NT2/D1 (cell line): ENCODE data around the gene PAXX.

Experiments used
- DNase-seq: peaks from one replicate; pipeline ENCODE4 v3.0.0-alpha.2; 2011; ENCODE audit warnings: low read depth, low spot score
- H3K27me3 ChIP-seq: 2 replicates; pipeline ENCODE4 v1.6.0; 2011; ENCODE audit warnings: mild to moderate bottlenecking; ENCODE audit not compliant: insufficient read length, insufficient read depth
- H3K36me3 ChIP-seq: 2 replicates; pipeline ENCODE4 v1.6.1; 2011; ENCODE audit warnings: mild to moderate bottlenecking, low read length, mixed read lengths; ENCODE audit not compliant: insufficient read depth, insufficient read length
- H3K4me1 ChIP-seq: 2 replicates; pipeline ENCODE4 v1.5.1; 2011; ENCODE audit not compliant: insufficient read depth, insufficient read length
- H3K4me3 ChIP-seq: 2 replicates; pipeline ENCODE4 v1.5.1; 2011; ENCODE audit warnings: low read depth; ENCODE audit not compliant: insufficient read length
- H3K9ac ChIP-seq: 2 replicates; pipeline ENCODE4 v1.6.0; 2011; ENCODE audit warnings: low read depth; ENCODE audit not compliant: insufficient read length
- H3K9me3 ChIP-seq: 2 replicates; pipeline ENCODE4 v1.5.1; 2011; ENCODE audit warnings: mild to moderate bottlenecking, low read length; ENCODE audit not compliant: insufficient read depth
- SUZ12 ChIP-seq: IDR thresholded peaks from 2 replicates; pipeline ENCODE4 v1.6.1; 2011; ENCODE audit not compliant: insufficient read length, insufficient read depth; ENCODE audit errors: extremely low read depth
- YY1 ChIP-seq: IDR thresholded peaks from 2 replicates; pipeline ENCODE4 v1.6.1; 2011; ENCODE audit not compliant: insufficient read length, insufficient read depth
- ZNF274 ChIP-seq: IDR thresholded peaks from 2 replicates; pipeline ENCODE4 v1.6.1; 2011; ENCODE audit warnings: mild to moderate bottlenecking, low read depth, low read length

The PAXX gene

DNA sequence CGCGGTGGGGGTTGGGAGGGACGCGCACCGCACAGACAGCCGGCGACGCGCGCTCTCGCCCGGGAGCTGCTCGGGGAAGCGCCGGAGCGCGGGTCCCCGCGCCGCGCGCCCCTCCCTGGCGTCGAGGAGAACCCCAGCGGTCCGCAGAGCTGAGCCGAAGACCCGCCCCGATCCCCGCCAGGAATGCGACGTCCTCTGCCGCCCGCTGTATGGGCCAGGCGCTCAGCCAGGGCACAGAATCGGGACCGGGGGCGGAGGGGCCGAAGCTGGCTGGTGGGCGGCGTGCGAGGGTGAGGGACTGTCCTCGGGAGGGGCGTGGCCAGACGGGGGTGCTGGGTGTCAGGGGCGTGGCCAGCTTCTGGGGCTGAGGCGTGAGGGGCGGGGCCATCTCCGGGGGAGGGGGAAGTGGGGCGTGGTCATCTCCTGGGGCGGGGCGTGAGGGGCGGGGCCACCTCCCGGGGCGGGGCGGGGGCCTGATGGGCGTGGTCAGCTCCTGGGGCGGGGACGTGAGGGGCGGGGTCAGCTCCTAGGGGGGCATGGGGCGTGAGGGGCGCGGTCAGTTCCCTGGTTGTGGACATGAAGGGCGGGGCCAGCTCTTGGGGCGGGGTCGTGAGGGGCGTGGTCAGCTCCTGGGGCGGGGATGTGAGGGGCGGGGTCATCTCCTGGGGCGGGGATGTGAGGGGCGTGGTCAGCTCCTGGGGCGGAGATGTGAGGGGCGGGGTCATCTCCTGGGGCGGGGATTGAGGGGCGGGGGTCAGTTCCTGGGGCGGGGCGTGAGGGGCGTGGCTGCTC is 14.0 kb upstream of the PAXX start:
- peak; percentile 49 for DNase-seq

DNA sequence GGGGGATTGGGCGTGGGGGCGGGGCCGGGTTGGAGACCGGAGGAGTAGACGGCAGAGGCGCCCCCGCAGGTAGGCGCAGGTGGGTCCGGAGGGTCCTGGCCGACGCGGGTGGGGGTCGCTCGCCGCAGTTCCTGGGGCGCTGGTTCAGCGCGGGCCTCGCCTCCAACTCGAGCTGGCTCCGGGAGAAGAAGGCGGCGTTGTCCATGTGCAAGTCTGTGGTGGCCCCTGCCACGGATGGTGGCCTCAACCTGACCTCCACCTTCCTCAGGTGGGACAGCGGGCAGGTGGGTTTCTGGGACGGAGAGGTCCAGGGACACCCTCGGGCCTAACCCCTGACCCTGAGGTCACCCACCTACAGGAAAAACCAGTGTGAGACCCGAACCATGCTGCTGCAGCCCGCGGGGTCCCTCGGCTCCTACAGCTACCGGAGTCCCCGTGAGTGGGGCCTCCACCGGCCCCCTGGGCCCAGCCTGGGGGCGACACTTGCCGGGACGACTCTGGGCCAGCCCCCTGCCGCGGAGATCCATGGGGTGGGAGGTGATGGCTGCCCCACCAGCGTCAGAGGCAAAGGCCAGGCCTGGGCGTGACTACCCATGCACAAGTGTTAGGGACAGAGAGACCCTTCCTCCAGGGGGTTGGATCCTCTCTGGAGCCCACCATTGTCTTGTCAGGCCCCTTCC is 13.2 kb upstream of the PAXX start:
- Histone ChIP-seq H3K9ac (no peak overlapping the region), H3K27me3 (peaks cover 12% of the 10 kb centered on the region), H3K9me3 (no peaks in the 10 kb centered on the region), H3K36me3 (no peaks in the 10 kb centered on the region), H3K4me3 (peak overlapping the region; percentile 24), H3K4me1 (peaks cover 47% of the 10 kb centered on the region)
- TF ChIP-seq SUZ12 (no peak), ZNF274 (no peak), YY1 (no peak)
- no peak for DNase-seq

More for the DNA sequence above, 14.0 kb upstream of the PAXX start:
- H3K27me3 ChIP-seq, result peaks cover 12% of the 10 kb centered on the region
- peak overlapping the region; percentile 76 for H3K4me3 ChIP-seq
- no peaks in the 10 kb centered on the region for H3K36me3 ChIP-seq
- no peaks in the 10 kb centered on the region for H3K9me3 ChIP-seq
- H3K4me1 ChIP-seq, result peaks cover 47% of the 10 kb centered on the region
- TF ChIP-seq YY1, result no peak
- no peak for TF ChIP-seq ZNF274
- TF ChIP-seq SUZ12, result no peak
- H3K9ac ChIP-seq, result peak overlapping the region; percentile 79

GRCh38 chr9:136979769-136980587 is 12.2 kb upstream of the PAXX start:
- peaks cover 12% of the 10 kb centered on the region for H3K27me3 ChIP-seq
- TF ChIP-seq ZNF274 (no peak), SUZ12 (no peak), YY1 (no peak)
- no peaks in the 10 kb centered on the region for H3K36me3 ChIP-seq
- peaks cover 50% of the 10 kb centered on the region for H3K4me1 ChIP-seq
- H3K9me3 ChIP-seq, result no peaks in the 10 kb centered on the region
- DNase-seq, result no peak
- H3K9ac ChIP-seq, result peak overlapping the region; percentile 50
- H3K4me3 ChIP-seq, result no peak overlapping the region

GRCh38 chr9:136980669-136981478 is 11.3 kb upstream of the PAXX start:
- Histone ChIP-seq H3K4me1 (peaks cover 55% of the 10 kb centered on the region), H3K27me3 (peaks cover 12% of the 10 kb centered on the region), H3K9me3 (no peaks in the 10 kb centered on the region), H3K9ac (peak overlapping the region; percentile 17), H3K36me3 (no peaks in the 10 kb centered on the region), H3K4me3 (no peak overlapping the region)
- no peak for DNase-seq
- TF ChIP-seq YY1, result no peak
- no peak for TF ChIP-seq ZNF274
- TF ChIP-seq SUZ12, result no peak

GRCh38 chr9:136981588-136982231 is 10.5 kb upstream of the PAXX start:
- peaks cover 12% of the 10 kb centered on the region for H3K27me3 ChIP-seq
- no peak for DNase-seq
- H3K9me3 ChIP-seq, result no peaks in the 10 kb centered on the region
- H3K9ac ChIP-seq, result peak overlapping the region; percentile 17
- no peak overlapping the region for H3K4me3 ChIP-seq
- H3K4me1 ChIP-seq, result peaks cover 49% of the 10 kb centered on the region
- no peak for TF ChIP-seq ZNF274
- TF ChIP-seq SUZ12, result no peak
- TF ChIP-seq YY1, result no peak
- H3K36me3 ChIP-seq, result no peaks in the 10 kb centered on the region

GRCh38 chr9:136982232-136983051 is 9.8 kb upstream of the PAXX start, which contains the start of gene LCNL1:
Gene LCNL1, plus strand, starts transcription at chr9:136982993. Its CDS starts 594 bp downstream, at chr9:136983587.
- Histone ChIP-seq H3K27me3 (peaks cover 5% of the 10 kb centered on the region), H3K9ac (peak within 1 kb of the TSS; percentile 32), H3K4me3 (no peak within 1 kb of the TSS), H3K9me3 (no peaks in the 10 kb centered on the region), H3K4me1 (peaks cover 46% of the 10 kb centered on the region), H3K36me3 (no peaks in the 10 kb centered on the region)
- TF ChIP-seq ZNF274 (no peak), YY1 (no peak), SUZ12 (no peak)
- DNase-seq, result no peak
